GM21381 (cell line): ENCODE data around the gene RTL10.

Experiments used
- ATAC-seq: cut with Tn5 transposase; IDR thresholded peaks from one replicate; pipeline ENCODE4 v1.9.1; 2021; ENCODE audit warnings: mild to moderate bottlenecking, moderate library complexity; ENCODE audit not compliant: unreplicated experiment

RTL10 gene

GRCh38 chr22:19811811-19812771 is 42.6 kb downstream of the RTL10 start:
- ATAC-seq: no peak

DNA sequence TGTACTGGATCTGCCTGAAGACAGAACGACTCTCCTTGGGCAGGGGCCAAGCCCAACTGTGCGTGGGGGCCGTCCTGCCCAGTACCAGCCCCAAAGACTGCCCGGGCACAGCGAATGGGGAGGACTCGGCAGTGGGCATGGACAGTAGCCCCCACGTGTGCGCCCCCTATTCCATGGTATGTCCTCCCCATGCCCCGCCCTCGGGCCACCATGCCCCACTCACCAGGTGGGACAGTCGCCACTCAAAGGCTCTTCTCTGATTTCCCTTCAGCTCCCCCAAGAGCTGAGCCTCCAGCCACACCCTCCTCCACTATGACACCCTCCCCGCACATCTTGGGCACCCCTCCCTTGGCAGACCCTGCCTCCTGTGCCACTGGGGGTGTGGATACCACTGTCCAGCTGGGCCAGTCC is 43.5 kb downstream of the RTL10 start:
- ATAC-seq: no peak

DNA sequence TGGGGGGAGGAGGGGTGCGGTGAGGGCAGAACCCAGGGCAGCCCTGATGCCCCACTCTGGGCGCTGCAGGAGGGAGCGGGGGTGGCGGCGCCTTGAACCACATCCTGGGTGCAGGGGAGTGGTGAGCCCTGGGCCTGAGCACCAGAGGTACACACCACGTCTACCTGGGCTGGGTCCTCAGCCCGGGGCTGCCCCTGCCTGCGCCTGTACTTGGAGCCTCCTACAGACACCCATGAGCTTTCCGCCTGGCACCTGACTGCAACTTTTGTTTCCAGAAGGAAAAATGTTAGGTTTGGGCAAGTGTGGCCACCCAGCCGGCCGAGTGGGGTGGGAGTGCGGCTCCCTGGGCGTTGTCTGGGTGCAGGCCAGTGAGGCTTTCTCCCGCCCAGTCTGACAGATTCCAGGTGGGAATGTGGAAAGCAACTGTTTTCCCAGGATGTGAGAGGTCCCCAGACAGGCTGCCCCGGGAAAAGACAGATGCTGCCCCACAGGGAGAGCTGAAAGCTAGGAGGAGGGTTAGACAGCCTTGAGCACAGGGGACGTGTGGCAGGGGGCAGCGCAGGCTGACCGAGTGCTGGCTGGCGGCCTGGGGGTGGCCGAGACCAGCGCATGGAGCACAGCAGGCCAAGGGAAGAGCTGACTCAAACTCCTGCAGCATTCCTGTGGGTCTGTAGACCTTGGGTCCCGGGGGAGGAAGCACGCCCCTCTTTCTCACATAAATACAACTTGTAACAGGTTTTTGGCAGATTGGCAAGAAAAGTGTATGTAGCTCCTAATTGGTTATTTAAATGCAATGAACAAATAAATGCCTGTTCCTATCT is 44.1 kb downstream of the RTL10 start:
- ATAC-seq: no peak

- no peak for ATAC-seq
Measured at GRCh38 chr22:19809741-19810140, 44.9 kb downstream of the RTL10 start.

GRCh38 chr22:19808873-19809478 is 45.7 kb downstream of the RTL10 start:
- no peak for ATAC-seq

- ATAC-seq: no peak
Measured at GRCh38 chr22:19807914-19808872, 46.5 kb downstream of the RTL10 start.

DNA sequence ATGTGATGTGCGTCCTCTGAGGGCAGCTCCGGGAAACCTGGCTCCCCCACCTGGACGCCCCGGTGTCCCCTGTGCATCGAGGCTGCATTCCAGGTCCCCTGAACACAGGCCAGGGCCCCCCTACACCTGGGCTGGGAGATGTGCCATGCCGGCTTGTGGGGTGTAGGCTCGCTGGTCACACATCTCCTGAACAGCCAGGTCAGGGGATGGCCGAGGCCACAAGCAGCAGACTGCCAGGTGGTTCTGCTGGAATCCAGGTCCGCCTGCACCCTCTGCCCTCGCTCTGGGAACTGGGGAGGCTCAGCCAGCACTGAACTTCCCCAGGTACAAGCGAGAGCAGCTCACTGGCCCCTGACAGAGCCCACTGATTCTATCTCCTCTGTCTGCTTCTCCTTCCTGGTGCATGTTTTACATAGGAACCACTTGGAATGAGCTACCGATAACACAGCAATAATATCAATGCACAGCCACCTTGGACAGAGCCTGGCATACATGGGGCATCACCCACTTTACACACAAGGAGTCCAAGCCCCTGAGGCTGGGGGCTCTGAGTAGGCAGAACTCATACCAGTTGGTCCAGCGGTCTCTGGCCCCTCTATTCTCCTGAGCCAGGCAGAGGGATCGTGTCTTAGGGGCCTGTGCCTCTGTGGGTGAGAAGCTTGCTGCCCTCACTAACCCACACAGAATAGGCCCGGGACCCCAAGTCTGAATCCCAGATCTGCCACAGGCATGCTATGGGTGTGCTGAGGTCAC is 47.3 kb downstream of the RTL10 start:
- no peak for ATAC-seq

GRCh38 chr22:19806213-19807160 is 48.2 kb downstream of the RTL10 start:
- no peak for ATAC-seq

- ATAC-seq: no peak
Measured at GRCh38 chr22:19805821-19806212, 48.9 kb downstream of the RTL10 start.
